GM20000 (cell line): ENCODE results near the gene ALDH3B2.

Experiments
- DNase-seq: peaks from one replicate; pipeline ENCODE4 v3.0.0; 2012; ENCODE audit warnings: low spot score
- TF ChIP-seq, protein P1 (sequence below): IDR thresholded peaks from 2 replicates; pipeline ENCODE4 v1.5.1; 2012; ENCODE audit warnings: mild to moderate bottlenecking, control low read depth; ENCODE audit errors: extremely low read depth, missing control alignments

ALDH3B2 gene

DNA sequence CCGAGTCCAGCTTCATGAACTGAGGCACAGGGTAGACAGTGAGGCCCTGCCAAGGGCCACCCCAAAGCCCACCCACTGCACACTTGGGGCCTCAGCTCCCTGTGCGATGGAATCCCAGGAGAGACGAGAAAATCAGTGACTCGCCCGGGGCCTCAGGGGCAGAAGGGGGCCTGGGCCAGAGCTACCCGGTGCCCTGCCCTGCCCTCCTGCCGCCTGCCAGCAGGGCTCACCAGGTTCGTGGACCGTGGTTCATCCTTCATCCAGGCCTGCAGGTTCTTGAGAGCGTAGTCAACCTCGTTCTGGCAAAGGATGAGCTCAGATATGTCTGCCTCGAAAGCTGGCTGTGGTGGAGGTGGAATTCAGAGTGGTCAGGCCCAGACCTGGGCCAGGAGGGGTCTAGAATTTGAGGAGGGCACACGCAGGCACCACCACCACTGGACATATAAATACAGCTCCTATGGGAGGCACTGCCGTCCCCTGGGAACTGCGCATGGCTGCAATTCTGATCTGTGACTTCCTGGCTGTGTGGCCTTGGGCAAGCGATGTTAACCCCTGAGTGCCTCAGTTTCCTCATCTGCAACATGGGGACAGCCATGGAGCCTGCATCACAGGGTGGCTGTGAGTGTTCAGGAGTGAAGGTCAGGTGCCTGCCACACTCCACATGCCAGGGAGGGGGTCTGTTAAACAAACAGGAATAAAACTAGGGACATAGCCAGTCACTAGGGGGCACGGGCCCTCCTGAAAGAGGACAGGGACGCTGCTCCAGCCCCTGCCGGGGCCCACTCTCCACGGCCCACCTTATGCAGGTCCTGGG, 7.5 kb downstream of the ALDH3B2 start:
- TF ChIP-seq, protein P1, sequence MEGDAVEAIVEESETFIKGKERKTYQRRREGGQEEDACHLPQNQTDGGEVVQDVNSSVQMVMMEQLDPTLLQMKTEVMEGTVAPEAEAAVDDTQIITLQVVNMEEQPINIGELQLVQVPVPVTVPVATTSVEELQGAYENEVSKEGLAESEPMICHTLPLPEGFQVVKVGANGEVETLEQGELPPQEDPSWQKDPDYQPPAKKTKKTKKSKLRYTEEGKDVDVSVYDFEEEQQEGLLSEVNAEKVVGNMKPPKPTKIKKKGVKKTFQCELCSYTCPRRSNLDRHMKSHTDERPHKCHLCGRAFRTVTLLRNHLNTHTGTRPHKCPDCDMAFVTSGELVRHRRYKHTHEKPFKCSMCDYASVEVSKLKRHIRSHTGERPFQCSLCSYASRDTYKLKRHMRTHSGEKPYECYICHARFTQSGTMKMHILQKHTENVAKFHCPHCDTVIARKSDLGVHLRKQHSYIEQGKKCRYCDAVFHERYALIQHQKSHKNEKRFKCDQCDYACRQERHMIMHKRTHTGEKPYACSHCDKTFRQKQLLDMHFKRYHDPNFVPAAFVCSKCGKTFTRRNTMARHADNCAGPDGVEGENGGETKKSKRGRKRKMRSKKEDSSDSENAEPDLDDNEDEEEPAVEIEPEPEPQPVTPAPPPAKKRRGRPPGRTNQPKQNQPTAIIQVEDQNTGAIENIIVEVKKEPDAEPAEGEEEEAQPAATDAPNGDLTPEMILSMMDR, result no peak
- no peak for DNase-seq

DNA sequence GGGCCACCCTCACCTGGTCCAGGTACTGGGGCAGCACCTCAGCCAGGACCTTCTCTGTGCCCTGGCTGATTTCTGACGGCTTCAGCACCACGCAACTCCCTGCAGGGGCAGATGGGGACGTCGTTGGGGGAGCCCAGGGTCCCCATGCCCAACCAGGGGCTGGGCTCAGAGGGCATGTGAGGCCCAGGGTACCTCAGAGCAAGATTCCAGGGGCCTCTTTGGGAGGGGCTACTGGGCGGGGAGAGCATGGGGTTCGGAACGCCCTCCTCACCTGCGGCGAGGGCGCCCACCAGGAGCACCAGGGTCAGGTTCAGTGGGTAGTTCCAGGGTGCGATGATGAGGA, 8.1 kb downstream of the ALDH3B2 start:
- DNase-seq, result no peak

DNA sequence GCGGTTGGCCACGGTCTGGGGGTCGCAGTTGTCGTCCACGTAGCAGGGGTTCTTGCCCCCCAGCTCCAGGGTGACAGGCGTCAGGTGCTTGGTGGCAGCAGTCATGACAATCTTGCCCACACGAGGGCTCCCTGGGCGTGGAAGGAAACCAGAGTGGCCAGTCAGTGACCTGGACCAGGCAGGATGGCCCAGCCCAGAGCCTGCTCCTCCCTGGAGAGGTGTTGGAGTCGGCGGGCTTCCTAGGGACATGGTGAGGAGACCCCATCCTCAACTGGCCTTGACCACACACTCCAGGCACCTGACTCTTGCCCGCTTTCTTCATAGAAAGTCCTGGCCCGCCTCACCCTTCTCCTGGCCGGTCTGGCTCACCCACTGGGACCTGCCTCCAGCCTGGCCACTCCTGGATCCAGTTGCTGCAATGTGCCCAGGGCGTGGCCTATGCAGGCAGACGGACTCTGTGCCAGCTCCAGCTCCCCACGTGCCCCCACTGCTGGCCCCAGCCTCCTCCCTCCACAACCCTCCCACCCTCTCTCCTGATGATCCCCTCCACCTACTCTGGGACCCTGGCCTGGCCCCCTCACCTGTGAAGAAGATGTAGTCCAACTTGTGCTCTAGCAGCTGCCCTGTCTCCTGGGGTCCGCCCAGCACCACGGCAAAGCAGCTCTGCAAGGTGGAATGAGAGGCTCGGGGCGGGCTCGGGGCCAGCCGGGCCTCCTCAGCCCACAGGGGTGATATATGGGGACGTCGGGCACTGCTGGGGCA, 8.7 kb downstream of the ALDH3B2 start:
- DNase-seq, result peak; percentile 33
- TF ChIP-seq, protein P1, result peak; percentile 16

More for the DNA sequence above, 8.1 kb downstream of the ALDH3B2 start:
- TF ChIP-seq, protein P1, result no peak

DNA sequence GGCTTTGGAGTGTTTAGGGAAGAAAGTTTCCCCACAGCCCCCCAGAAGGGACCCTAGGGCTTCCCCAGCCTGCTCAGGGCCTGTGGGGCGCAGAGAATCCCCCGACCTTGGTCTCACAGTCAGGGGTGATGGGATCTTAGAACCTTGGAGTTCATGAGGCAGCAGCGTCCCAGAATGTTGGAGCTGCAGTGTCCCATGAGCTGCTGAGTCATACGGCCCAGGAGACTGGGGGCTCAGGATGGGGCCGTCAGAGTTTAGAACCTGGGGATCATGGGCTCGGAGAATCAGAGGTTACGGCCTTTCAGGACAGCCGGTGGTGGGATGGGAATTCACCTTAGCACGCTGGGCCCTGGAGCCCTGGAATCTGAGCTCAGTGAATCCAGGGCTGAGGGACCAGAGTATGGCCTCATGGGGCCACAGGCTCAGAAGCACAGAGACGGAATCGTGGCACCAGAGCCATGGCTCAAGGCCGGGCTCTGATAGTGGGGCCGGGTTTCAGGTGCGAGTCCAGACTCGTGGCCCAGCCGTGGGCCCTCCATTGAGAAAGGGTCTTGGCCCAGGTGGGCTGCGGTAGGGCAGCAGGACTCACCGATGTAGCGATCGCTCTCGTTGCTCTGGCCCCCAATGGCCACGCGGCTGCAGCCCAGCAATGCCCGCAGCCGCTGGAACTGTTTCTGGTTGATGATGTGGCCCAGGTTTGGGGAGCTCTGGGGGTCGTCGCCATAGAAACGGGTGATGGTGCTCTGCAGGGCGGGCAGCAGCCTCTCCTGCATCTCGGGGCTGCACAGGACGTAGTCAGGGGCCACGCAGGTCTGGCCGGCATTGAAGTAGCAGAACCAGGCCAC, 9.5 kb downstream of the ALDH3B2 start:
- DNase-seq, result no peak
- TF ChIP-seq, protein P1, result no peak

DNA sequence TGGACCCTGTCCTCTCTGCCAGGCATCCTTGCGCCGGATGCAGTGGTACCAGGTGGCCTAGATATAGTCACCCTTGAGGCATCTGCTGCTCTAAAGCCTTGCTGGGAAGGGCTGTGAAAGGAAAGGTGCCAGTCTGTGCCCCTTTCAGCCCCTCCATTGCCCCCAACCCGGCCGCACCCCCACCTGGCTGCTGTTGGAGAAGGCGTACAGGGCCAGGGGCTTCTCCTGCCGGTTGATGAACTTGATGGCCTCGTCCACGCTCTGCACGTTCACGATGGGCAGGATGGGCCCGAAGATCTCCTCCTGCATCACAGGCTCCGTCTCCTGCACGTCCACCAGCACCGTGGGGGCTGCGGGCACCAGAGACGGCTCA, 10.2 kb downstream of the ALDH3B2 start:
- TF ChIP-seq, protein P1, result no peak
- no peak for DNase-seq

DNA sequence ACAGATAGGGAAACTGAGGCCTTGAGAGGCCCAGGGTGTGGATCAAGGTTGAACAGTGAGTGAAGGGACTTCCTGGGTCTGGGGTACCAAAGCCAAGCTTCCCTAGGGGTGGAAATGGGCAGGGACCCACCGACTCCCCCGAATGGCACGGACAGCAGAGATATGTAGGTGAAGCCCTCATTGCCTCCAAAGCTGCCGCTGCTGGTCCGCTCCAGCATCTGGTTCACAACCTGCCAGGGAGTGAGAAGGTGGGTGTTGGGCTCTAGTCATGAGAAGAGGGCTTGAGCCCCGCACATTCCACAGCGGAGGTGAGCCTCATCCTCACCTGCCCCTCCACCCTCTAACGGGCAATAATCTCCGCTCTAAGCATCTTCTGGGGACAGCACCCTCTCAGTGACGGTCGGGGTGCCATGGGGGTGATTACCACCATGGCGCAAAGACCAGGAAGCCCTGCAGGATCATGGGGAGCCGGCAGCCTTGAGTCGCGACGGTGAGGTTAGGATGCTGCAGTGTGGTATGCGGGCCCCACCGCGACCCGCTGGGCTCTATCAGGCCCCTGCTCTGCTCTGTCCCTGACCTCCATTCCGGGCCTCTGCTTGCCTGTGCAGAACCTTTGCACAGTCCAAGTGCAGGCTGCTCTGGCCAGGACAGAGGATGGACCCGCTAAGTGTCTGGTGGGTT, 10.8 kb downstream of the ALDH3B2 start:
- TF ChIP-seq, protein P1, result no peak
- no peak for DNase-seq
